Progenitor cell of endocrine pancreas (in vitro differentiated cells): ENCODE results near the gene LHCGR. TPM values are rescaled to one million over a fixed set of nuclear protein-coding genes. Genes with fewer than 3 reads are reported as not detected.
"Not testable (repeated sequence)": the region's sequence is repeated elsewhere in the genome, so short reads cannot be mapped to it uniquely, and the experiment has no call there.

Source experiments
- DNase-seq: peaks from one replicate; pipeline ENCODE4 v3.0.0; 2021; ENCODE audit warnings: low spot score; ENCODE audit not compliant: unreplicated experiment
- H3K27ac Mint-ChIP-seq: 2 replicates; pipeline ENCODE4 v1.8.0; 2021; ENCODE audit warnings: mild to moderate bottlenecking, moderate library complexity, mixed read lengths
- H3K27me3 Mint-ChIP-seq: 2 replicates; pipeline ENCODE4 v1.8.0; 2021; ENCODE audit warnings: mixed read lengths
- H3K36me3 Mint-ChIP-seq: 2 replicates; pipeline ENCODE4 v1.8.0; 2022; ENCODE audit warnings: mixed read lengths; ENCODE audit not compliant: insufficient read depth
- H3K4me1 Mint-ChIP-seq: 2 replicates; pipeline ENCODE4 v1.8.0; 2021; ENCODE audit warnings: low read depth, mixed read lengths
- H3K4me3 Mint-ChIP-seq: 2 replicates; pipeline ENCODE4 v1.8.0; 2021; ENCODE audit warnings: low read depth, mild to moderate bottlenecking, moderate library complexity, mixed read lengths
- H3K9me3 Mint-ChIP-seq: 2 replicates; pipeline ENCODE4 v1.8.0; 2021; ENCODE audit warnings: low read depth, mixed read lengths
- total RNA-seq: library from RNA; stranded (reverse); gene quantifications from 2 replicates; pipeline ENCODE4 v1.2.1, GENCODE V29; 2021
- TF ChIP-seq, protein P1 (sequence below): fragments of 200-600 bp; sonication (generic); IDR thresholded peaks from one replicate; pipeline ENCODE4 v1.5.0; 2021; ENCODE audit warnings: antibody characterized with exemption, mild to moderate bottlenecking; ENCODE audit not compliant: unreplicated experiment

The LHCGR gene
- total RNA-seq, 1 donor from 2014 or later = not detected

DNA sequence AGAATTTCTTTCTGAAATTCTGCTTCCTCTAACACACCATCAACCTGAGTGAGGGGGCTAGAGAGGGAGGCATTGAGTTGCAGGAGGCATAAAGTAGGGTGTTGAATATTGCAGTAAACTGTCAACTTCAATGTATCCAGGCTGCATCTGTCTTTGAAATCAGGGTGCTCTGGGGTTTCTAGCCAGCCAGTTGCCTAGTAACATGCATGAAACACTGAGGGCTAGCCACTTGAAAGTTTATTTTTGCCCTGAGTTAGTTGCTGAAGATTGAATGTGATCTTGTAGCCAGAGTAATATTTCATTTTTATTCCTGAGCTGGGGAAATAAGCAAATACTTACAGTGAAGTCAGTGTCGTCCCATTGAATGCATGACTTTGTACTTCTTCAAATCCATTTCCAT, 41.9 kb downstream of the LHCGR start:
- TF ChIP-seq, protein P1, sequence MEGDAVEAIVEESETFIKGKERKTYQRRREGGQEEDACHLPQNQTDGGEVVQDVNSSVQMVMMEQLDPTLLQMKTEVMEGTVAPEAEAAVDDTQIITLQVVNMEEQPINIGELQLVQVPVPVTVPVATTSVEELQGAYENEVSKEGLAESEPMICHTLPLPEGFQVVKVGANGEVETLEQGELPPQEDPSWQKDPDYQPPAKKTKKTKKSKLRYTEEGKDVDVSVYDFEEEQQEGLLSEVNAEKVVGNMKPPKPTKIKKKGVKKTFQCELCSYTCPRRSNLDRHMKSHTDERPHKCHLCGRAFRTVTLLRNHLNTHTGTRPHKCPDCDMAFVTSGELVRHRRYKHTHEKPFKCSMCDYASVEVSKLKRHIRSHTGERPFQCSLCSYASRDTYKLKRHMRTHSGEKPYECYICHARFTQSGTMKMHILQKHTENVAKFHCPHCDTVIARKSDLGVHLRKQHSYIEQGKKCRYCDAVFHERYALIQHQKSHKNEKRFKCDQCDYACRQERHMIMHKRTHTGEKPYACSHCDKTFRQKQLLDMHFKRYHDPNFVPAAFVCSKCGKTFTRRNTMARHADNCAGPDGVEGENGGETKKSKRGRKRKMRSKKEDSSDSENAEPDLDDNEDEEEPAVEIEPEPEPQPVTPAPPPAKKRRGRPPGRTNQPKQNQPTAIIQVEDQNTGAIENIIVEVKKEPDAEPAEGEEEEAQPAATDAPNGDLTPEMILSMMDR = no peak
- Mint-ChIP-seq H3K4me1 (no peaks in the 10 kb centered on the region), H3K27me3 (peaks cover 10% of the 10 kb centered on the region), H3K4me3 (no peak overlapping the region), H3K36me3 (no peaks in the 10 kb centered on the region), H3K9me3 (no peaks in the 10 kb centered on the region), H3K27ac (no peak overlapping the region)
- no peak for DNase-seq

DNA sequence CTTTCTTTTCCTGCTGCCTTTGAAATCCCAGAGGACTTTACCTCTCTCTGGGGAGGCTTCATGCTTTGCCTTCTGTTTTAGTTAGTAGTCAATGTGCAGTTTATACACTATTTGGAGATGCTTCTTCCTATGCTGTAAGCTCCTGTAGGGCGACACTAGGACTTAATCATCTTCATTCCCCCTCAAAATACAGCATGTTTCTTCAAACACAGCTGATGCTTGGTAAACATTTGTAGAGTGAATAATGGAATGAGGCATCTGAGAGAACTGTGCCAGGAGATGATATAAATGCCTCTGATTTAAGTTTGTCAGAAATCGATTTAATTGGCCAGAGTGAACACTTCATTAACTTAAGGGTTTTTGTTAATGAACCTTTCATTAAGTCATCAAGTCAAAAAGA, 43.4 kb downstream of the LHCGR start:
- DNase-seq = no peak
- H3K4me1 Mint-ChIP-seq = no peaks in the 10 kb centered on the region
- TF ChIP-seq, protein P1 = no peak
- no peak overlapping the region for H3K27ac Mint-ChIP-seq
- no peaks in the 10 kb centered on the region for H3K9me3 Mint-ChIP-seq
- H3K27me3 Mint-ChIP-seq = peaks cover 10% of the 10 kb centered on the region
- H3K36me3 Mint-ChIP-seq = no peaks in the 10 kb centered on the region
- H3K4me3 Mint-ChIP-seq = no peak overlapping the region

DNA sequence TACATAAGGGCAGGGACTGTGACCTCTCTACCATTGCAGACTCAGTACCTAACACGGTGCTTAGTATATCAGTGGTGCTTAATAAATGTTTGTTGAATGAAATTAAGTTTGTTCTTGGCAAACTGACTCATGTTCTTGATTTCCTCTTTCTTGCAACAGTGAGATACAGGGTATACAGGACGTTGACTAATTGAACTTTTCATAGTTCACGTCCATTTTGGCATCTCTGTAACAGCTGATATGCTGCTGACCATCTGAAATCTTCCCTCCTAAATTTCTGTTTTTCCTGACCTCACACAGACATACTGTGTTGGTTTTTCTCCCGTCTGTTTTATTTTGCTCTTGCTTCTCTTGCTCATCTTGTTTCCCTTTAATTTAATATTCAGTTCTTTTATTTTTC, 44.2 kb downstream of the LHCGR start:
- peaks cover 3% of the 10 kb centered on the region for H3K9me3 Mint-ChIP-seq
- H3K27me3 Mint-ChIP-seq = peaks cover 10% of the 10 kb centered on the region
- no peak overlapping the region for H3K4me3 Mint-ChIP-seq
- H3K27ac Mint-ChIP-seq = no peak overlapping the region
- H3K36me3 Mint-ChIP-seq = no peaks in the 10 kb centered on the region
- TF ChIP-seq, protein P1 = no peak
- H3K4me1 Mint-ChIP-seq = no peaks in the 10 kb centered on the region
- DNase-seq = no peak

DNA sequence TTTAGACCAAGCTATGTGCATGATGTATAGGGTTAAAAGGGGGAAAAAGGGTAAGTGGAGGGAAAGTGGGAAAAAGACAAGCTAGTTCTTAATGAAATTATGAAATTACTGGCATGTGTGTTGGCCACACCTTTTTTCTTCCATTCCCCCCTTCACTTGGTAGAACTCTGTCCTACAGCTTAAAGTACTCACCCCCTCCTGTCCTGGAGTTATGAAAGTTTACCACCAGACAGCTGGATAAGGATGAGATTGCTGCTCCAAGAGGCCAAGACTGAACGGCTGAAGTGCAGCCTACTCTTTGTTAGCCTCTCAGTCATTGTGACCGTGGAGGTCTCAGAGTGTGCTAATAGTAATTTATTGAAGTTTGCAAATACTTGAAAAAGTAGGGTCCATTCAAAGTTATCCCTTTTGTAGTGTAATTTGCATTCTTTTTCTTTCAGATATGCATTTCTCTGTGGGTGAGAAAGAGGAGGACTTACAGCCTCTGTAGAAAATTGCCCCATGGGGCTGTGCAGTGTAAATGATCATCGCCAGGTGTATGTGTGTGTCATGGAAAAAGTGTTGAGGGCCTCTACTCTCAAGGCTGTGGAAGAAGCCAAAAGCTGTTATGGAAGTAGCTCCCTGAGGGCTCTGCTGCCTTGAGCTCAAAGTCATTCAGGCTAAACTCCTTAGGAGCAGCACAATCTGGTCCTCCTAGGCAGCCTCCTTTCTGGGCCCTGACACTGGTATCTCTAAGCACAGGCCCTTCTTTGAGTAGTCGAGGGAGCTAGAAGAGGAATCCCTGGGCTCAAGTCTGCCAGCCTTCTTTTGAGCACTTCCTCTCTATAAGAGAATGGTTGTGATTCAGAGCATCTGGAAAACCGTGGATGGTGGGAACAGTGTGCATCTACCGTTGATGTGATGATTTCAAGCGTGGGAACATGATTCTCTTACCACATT, 46.2 kb downstream of the LHCGR start:
- Mint-ChIP-seq H3K36me3 (no peaks in the 10 kb centered on the region), H3K27ac (no peak overlapping the region), H3K4me3 (no peak overlapping the region), H3K9me3 (peaks cover 7% of the 10 kb centered on the region), H3K27me3 (peaks cover 10% of the 10 kb centered on the region), H3K4me1 (no peaks in the 10 kb centered on the region)
- TF ChIP-seq, protein P1 = no peak
- DNase-seq = no peak

DNA sequence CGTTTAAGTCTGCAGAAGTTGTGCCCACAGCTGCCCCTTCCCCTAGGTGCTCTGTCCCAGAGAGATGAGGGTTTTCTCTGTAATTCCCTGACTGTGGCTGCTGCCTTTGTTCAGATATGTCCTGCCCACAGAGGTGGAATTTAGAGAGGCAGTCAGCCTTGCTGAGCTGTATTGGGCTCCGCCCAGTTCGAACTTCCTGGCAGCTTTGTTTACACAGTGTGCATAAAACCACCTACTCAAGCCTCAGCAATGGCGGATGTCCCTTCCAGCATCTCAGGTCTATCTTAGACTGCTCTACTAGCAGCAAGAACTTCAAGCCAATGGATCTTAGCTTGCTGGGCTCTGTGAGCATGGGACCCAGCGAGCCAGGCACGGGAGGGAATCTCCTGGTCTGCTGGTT, 48.1 kb downstream of the LHCGR start:
- Mint-ChIP-seq H3K36me3 (no peaks in the 10 kb centered on the region), H3K27me3 (peaks cover 10% of the 10 kb centered on the region), H3K9me3 (peaks cover 7% of the 10 kb centered on the region), H3K27ac (no peak overlapping the region), H3K4me1 (no peaks in the 10 kb centered on the region), H3K4me3 (no peak overlapping the region)
- TF ChIP-seq, protein P1 = no peak
- DNase-seq = no peak

DNA sequence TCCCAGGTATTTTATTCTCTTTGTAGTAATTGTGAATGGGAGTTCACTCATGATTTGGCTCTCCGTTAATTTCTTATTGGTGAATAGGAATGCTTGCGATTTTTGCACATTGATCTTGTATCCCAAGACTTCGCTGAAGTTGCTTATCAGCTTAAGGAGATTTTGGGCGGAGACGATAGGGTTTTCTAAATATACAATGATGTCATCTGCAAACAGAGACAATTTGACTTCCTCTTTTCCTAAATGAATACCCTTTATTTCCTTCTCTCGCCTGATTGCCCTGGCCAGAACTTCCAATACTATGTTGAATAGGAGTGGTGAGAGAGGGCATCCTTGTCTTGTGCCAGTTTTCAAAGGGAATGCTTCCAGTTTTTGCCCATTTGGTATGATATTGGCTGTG, 51.9 kb downstream of the LHCGR start:
- not testable (repeated sequence) for H3K36me3 Mint-ChIP-seq, H3K27ac Mint-ChIP-seq, DNase-seq, H3K9me3 Mint-ChIP-seq, H3K27me3 Mint-ChIP-seq, H3K4me3 Mint-ChIP-seq, H3K4me1 Mint-ChIP-seq
